GM19240 (cell line): ENCODE results near the gene KRTAP5-4.
"Not testable (repeated sequence)": the region's sequence is repeated elsewhere in the genome, so short reads cannot be mapped to it uniquely, and the experiment has no call there.

Experiments
- DNase-seq: peaks from one replicate; pipeline ENCODE4 v3.0.0; 2011; ENCODE audit warnings: low spot score; ENCODE audit not compliant: insufficient read length

KRTAP5-4 gene

GRCh38 chr11:1622086-1622485 is at the start of gene KRTAP5-4:
Gene KRTAP5-4 (minus strand): TSS chr11:1622138. CDS start chr11:1622093, 45 bp downstream.
- no peak for DNase-seq

GRCh38 chr11:1671658-1672057 is 49.7 kb upstream of the KRTAP5-4 start:
- no peak for DNase-seq

GRCh38 chr11:1670905-1671371 is 49.0 kb upstream of the KRTAP5-4 start:
- no peak for DNase-seq

- not testable (repeated sequence) for DNase-seq
Measured at GRCh38 chr11:1670457-1670856, 48.5 kb upstream of the KRTAP5-4 start.

- no peak for DNase-seq
Measured at GRCh38 chr11:1669546-1670218, 47.7 kb upstream of the KRTAP5-4 start.

GRCh38 chr11:1668911-1669473 is 47.1 kb upstream of the KRTAP5-4 start:
- DNase-seq, result no peak

GRCh38 chr11:1667906-1668305 is 46.0 kb upstream of the KRTAP5-4 start:
- no peak for DNase-seq

- DNase-seq, result no peak
Measured at GRCh38 chr11:1667121-1667850, 45.3 kb upstream of the KRTAP5-4 start.

GRCh38 chr11:1665313-1665712 is 43.4 kb upstream of the KRTAP5-4 start:
- no peak for DNase-seq

GRCh38 chr11:1662699-1663283 is 40.9 kb upstream of the KRTAP5-4 start:
- not testable (repeated sequence) for DNase-seq

GRCh38 chr11:1661454-1662269 is 39.7 kb upstream of the KRTAP5-4 start:
- not testable (repeated sequence) for DNase-seq

GRCh38 chr11:1660111-1660867 is 38.4 kb upstream of the KRTAP5-4 start:
- DNase-seq, result no peak

GRCh38 chr11:1659506-1659905 is 37.6 kb upstream of the KRTAP5-4 start:
- DNase-seq, result no peak

- DNase-seq, result no peak
Measured at GRCh38 chr11:1656670-1657069, 34.7 kb upstream of the KRTAP5-4 start.

- no peak for DNase-seq
Measured at GRCh38 chr11:1656061-1656441, 34.1 kb upstream of the KRTAP5-4 start.

- DNase-seq, result no peak
Measured at GRCh38 chr11:1655168-1656060, 33.5 kb upstream of the KRTAP5-4 start.

- no peak for DNase-seq
Measured at GRCh38 chr11:1654388-1655167, 32.6 kb upstream of the KRTAP5-4 start.

- no peak for DNase-seq
Measured at GRCh38 chr11:1653541-1654387, 31.8 kb upstream of the KRTAP5-4 start.
